Hair follicular keratinocyte (primary cell): ENCODE measurements around the gene ADGRE3. TPM values are rescaled to one million over a fixed set of nuclear protein-coding genes. Genes with fewer than 3 reads are reported as not detected.

Experiments used
- total RNA-seq: library from RNA; depleted of rRNA; stranded (reverse); fragments of >200 nt; gene quantifications from 2 replicates; pipeline ENCODE4 v1.2.3, GENCODE V29; 2015

Gene ADGRE3, protein sequence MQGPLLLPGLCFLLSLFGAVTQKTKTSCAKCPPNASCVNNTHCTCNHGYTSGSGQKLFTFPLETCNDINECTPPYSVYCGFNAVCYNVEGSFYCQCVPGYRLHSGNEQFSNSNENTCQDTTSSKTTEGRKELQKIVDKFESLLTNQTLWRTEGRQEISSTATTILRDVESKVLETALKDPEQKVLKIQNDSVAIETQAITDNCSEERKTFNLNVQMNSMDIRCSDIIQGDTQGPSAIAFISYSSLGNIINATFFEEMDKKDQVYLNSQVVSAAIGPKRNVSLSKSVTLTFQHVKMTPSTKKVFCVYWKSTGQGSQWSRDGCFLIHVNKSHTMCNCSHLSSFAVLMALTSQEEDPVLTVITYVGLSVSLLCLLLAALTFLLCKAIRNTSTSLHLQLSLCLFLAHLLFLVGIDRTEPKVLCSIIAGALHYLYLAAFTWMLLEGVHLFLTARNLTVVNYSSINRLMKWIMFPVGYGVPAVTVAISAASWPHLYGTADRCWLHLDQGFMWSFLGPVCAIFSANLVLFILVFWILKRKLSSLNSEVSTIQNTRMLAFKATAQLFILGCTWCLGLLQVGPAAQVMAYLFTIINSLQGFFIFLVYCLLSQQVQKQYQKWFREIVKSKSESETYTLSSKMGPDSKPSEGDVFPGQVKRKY
- not detected in 2 replicates for total RNA-seq

DNA sequence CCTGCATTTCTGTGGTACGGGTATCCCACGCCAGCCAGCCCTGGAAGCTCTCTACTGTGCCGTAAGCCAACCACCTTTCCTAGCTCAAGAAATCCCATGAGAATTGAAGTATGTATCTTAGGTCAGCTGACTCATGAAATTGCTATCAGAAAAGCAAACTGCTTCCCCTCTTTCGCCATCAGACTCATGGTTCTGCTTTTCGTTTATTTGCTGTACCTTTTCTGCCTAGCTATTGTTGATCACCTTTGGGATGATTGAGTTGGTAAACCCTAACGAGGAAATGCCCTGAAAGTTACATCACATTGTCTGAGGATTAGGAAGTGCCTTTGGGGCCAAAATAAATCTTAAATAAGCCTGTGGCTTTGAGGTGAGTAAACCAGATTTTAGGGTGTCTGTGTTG is at the start of gene ADGRE3:
TSS of gene ADGRE3 (minus strand) at position 81 of the 400 bp plus-strand sequence. CDS start at position 7, 74 bp downstream.

DNA sequence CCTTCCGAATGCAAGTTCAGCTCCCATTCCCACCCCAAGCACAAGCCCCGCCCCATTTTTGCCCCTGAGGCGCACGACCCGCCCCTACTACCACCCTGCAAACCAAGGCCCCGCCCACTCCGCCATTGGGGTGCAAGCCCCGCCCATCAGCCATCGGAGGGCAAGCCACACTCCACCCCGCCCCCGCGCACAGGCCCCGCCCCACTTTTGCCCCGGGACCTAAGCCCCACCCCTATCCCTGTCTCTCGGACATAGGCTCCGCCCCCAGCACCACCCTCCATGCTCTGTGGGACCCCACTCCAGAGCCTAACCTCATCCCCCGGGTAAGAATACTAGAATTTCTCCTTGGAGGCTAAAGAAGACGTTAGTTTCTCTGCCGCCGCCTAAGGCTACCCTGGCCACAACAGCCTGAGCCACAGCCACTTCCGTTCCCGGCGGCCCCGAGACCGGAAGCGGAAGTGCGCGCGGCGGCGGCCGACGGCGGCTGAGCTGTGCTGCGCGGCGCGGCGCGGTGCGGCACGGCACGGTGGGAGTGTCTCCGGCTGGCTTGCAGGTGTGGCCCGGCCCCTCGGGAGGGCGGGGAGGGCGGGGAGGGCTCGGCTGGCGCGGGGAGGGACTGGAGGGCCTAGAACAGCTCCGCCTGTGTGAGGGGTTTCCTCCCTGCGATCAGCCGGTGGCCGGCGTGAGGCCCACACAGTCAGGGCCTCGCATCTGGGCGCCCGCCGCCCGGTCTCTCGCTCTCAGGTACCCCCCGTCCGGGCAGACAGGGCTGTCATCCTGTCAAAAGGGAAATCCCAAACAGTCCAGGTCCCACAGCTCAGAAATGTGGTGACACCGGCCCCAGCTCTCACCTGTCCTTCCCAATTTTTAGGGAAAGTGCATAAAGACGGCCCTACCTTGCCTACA is 15.2 kb upstream of the ADGRE3 start, which contains the start of gene ZNF333:
TSS of gene ZNF333 (plus strand) at position 451 of the 906 bp plus-strand sequence. CDS start 3,444 bp downstream, outside the sequence.

DNA sequence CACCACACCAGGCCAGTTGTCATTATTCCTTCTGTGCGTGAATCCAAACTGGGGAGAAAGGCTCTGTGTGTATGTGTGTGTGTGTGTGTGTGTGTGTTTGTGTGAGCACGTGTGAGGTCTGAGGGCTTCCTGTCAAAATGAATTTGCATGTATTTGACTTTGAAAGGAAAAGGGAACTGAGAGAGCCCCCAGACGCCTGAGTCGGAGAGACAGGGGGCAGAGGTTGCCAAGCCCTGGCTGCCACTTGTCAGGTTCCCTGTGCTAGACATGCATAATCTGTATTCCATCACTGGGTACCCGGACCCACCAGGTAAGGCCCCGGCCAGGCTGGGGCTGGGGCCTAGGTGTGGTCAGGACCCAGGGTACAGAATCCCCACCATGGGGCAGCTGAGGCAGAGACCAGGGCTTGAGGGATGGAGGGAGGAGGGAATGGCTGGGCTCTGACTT is 91.7 kb downstream of the ADGRE3 start, which contains the start of gene CLEC17A:
TSS of gene CLEC17A (plus strand) at position 191 of the 447 bp plus-strand sequence. CDS start at position 268, 77 bp downstream.

DNA sequence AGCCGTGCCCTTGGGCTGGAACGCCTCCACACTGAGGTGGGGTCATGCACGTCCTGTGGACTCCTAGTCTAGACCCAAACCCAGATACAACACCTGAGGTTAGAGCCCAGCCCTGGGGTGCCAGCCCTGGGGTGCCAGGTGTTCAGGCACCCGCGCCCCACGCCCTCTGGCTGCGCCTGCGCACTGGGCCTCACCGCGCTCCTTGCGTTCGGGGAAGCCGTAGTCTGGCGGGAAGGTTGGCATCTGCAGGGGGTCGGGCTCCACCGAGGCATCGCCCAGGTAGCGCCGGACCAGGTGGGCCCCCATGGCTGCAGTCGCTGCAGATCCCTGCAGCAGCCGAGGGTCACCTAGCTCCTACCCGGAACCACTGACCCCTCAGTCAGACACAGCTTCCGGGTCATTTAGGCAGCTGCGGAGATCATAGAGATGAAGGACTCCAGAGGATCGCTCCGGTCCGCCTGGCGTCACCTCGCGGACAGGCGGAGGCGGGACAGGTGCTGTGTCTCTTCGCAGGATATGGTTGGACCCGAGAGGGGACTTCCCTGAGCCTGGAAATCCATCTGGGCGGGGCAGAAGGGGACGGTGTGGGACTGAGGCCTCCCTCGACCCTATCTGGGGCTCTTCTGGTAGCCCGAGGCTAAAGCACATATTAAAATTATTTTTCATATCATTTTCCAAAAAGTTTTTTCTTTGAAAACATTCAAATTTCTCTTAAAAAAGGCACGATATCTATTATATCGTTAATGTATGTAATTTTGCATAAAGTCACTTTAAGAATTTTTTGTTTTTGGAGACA is 102.8 kb downstream of the ADGRE3 start, which contains the start of gene NDUFB7:
TSS of gene NDUFB7 (minus strand) at position 372 of the 796 bp plus-strand sequence. CDS start at position 306, 66 bp downstream.

Other genes starting within 250 kb of the ADGRE3 start
- 5.6 and 6.9 TPM in 2 replicates for gene PKN1, start 241.5 kb downstream of the ADGRE3 start, total RNA-seq
- gene PTGER1, start 199.5 kb downstream of the ADGRE3 start, total RNA-seq = 0.78 TPM in 1 of 2 replicates, not detected in the other
- 179 and 181 TPM in 2 replicates for gene GIPC1, start 178.7 kb downstream of the ADGRE3 start, total RNA-seq
- 100 and 107 TPM in 2 replicates for gene DNAJB1, start 156.4 kb downstream of the ADGRE3 start, total RNA-seq
- 80.6 and 98.3 TPM in 2 replicates for gene TECR, start 145.2 kb downstream of the ADGRE3 start, total RNA-seq
- gene NDUFB7, start 102.8 kb downstream of the ADGRE3 start, total RNA-seq = 371 and 397 TPM in 2 replicates
- not detected in 2 replicates for gene CLEC17A, start 91.8 kb downstream of the ADGRE3 start, total RNA-seq
- gene ZNF333, start 15.2 kb upstream of the ADGRE3 start, total RNA-seq = 3.2 and 5.1 TPM in 2 replicates
- 2.2 and 2.5 TPM in 2 replicates for gene ADGRE2, start 103.7 kb upstream of the ADGRE3 start, total RNA-seq
- not detected in 2 replicates for gene OR7A5, start 160.3 kb upstream of the ADGRE3 start, total RNA-seq
- not detected in 2 replicates for gene OR7C1, start 160.3 kb upstream of the ADGRE3 start, total RNA-seq
- not detected in 2 replicates for gene OR7A10, start 174.1 kb upstream of the ADGRE3 start, total RNA-seq
- not detected in 2 replicates for gene OR7A17, start 211.3 kb upstream of the ADGRE3 start, total RNA-seq